GM23248 (cell line): Measurements from ENCODE around the gene UCMA.
"Not testable (repeated sequence)": the region's sequence is repeated elsewhere in the genome, so short reads cannot be mapped to it uniquely, and the experiment has no call there.

ENCODE experiments used
- EZH2 ChIP-seq: fragments of 200-600 bp; sonication (generic); IDR thresholded peaks from 2 replicates; pipeline ENCODE4 v1.6.1; 2018; ENCODE audit warnings: antibody characterized with exemption, mild to moderate bottlenecking; ENCODE audit not compliant: insufficient read depth, poor library complexity, severe bottlenecking
- EZH2phosphoT487 ChIP-seq: fragments of 200-600 bp; sonication (generic); IDR thresholded peaks from 2 replicates; pipeline ENCODE4 v1.6.1; 2018; ENCODE audit warnings: antibody characterized with exemption, moderate library complexity, mild to moderate bottlenecking, low read depth; ENCODE audit not compliant: insufficient read depth

DNA sequence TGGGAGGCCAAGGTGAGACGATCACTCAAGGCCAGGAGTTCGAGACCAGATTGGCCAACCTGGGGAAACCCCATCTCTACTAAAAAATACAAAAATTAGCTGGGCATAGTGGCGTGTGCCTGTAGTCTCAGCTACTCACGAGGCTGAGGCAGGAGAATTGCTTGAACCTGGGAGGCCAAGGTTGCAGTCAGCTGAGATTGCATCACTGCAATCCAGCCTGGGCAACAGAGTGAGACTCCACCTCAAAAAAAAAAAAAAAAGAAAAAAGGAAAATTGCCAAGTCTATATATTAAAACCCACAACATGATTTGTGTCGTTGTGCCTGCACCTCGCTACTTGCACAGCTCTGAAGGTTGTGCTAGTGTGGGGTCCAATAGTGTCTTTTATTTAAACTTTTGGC lies 48.2 kb upstream of the UCMA start:
- TF ChIP-seq EZH2phosphoT487, EZH2: not testable (repeated sequence)
